H1 (cell line): ENCODE results near the gene SHISAL1. TPM values are rescaled to one million over a fixed set of nuclear protein-coding genes. Genes with fewer than 3 reads are reported as not detected.

Experiments used
- ATF2 ChIP-seq: IDR thresholded peaks from 2 replicates; pipeline ENCODE4 v1.6.1; 2012; ENCODE audit warnings: low read length, inconsistent platforms
- BCL11A ChIP-seq, 2 experiments: IDR thresholded peaks; one replicate each; pipeline ENCODE4 v1.6.1; 2011; ENCODE audit warnings: low read depth in 2 of 2, low read length in 2 of 2, mild to moderate bottlenecking in 2 of 2
- E2F6 ChIP-seq: IDR thresholded peaks from 2 replicates; pipeline ENCODE4 v1.6.1; 2012; ENCODE audit warnings: inconsistent platforms
- HDAC2 ChIP-seq, 2 experiments: fragments of 300-600 bp in 1 of 2; sonication (generic) in 1 of 2; IDR thresholded peaks; 2 replicates each; pipeline ENCODE4 v1.6.1; 2011 to 2012; ENCODE audit warnings: low read depth in 2 of 2, low read length in 2 of 2, mild to moderate bottlenecking in 2 of 2, moderate library complexity in 2 of 2, borderline replicate concordance in 1 of 2, inconsistent platforms in 1 of 2
- HDAC6 ChIP-seq: IDR thresholded peaks from one replicate; pipeline ENCODE4 v1.7.1; 2012; ENCODE audit warnings: low read depth, mild to moderate bottlenecking, inconsistent platforms, low read length, moderate library complexity
- KDM1A ChIP-seq: fragments of 200-600, 300-600 bp; sonication (generic); IDR thresholded peaks from 2 replicates; pipeline ENCODE4 v1.7.1; 2016; ENCODE audit warnings: mild to moderate bottlenecking, low read length, borderline replicate concordance
- RNF2 ChIP-seq: fragments of 200-900, 300-1000 bp; sonication (generic); IDR thresholded peaks from 2 replicates; pipeline ENCODE4 v1.7.1; 2016; ENCODE audit warnings: borderline replicate concordance, low read depth, mild to moderate bottlenecking, antibody characterized with exemption, low read length; ENCODE audit not compliant: poor library complexity, severe bottlenecking; ENCODE audit errors: missing control alignments
- SIRT6 ChIP-seq: IDR thresholded peaks from one replicate; pipeline ENCODE4 v1.7.1; 2012; ENCODE audit warnings: low read length, inconsistent platforms
- SIX5 ChIP-seq: IDR thresholded peaks from 2 replicates; pipeline ENCODE4 v1.6.1; 2011; ENCODE audit warnings: mild to moderate bottlenecking, low read depth, low read length
- TAF1 ChIP-seq: IDR thresholded peaks from 2 replicates; pipeline ENCODE4 v1.6.1; 2011; ENCODE audit warnings: mild to moderate bottlenecking, low read depth, low read length
- TAF7 ChIP-seq: optimal IDR thresholded peaks from 2 replicates; pipeline ENCODE3; 2011; ENCODE audit warnings: low read depth, mild to moderate bottlenecking, inconsistent platforms, low read length, moderate library complexity, borderline replicate concordance
- polyA plus RNA-seq, 7 experiments: library from polyadenylated mRNA; depleted of rRNA in 3 of 7; stranded (reverse) in 5 of 7; unstranded in 2 of 7; fragments of >200 nt in 5 of 7; fragments of 200-250 nt in 2 of 7; gene quantifications; 1 replicate in 5 of 7; 2 replicates in 1 of 7; 4 replicates in 1 of 7; pipeline versions ENCODE4 v1.2.1 to v1.2.3, GENCODE V29; 2011 to 2013; ENCODE audit warnings: missing spikeins in 2 of 7, mixed read lengths in 2 of 7
- total RNA-seq: library from RNA; stranded (reverse); fragmentation: NEBNext Ultra II Directional; extraction: Animal tissue kit (Norgen Biotek cat#: 25700); gene quantifications from 2 replicates; pipeline ENCODE4 v1.2.1, GENCODE V29; 2021

The SHISAL1 gene
- total and polyA plus RNA-seq, 2 of the 8 experiments (the other 6 are each of a cell fraction or from before 2014, with no cell fraction given), result 3.7 to 5.8 TPM

GRCh38 chr22:44281768-44282637 lies 30.7 kb downstream of the SHISAL1 start (continued):
- TF ChIP-seq RNF2 (no peak), BCL11A (IDR thresholded peaks at IDR 0.05; ENCODE audit: low read depth in 2 of 2, low read length in 2 of 2) (no peak), TAF7 (no peak), KDM1A (no peak), SIX5 (no peak), ATF2 (no peak), E2F6 (no peak), SIRT6 (no peak), HDAC2 (IDR thresholded peaks at IDR 0.05; ENCODE audit: borderline replicate concordance in 1 of 2, low read depth in 2 of 2, low read length in 2 of 2) (no peak), HDAC6 (no peak), TAF1 (no peak)
